ENCODE measurements around the gene IAH1.

The IAH1 gene

DNA sequence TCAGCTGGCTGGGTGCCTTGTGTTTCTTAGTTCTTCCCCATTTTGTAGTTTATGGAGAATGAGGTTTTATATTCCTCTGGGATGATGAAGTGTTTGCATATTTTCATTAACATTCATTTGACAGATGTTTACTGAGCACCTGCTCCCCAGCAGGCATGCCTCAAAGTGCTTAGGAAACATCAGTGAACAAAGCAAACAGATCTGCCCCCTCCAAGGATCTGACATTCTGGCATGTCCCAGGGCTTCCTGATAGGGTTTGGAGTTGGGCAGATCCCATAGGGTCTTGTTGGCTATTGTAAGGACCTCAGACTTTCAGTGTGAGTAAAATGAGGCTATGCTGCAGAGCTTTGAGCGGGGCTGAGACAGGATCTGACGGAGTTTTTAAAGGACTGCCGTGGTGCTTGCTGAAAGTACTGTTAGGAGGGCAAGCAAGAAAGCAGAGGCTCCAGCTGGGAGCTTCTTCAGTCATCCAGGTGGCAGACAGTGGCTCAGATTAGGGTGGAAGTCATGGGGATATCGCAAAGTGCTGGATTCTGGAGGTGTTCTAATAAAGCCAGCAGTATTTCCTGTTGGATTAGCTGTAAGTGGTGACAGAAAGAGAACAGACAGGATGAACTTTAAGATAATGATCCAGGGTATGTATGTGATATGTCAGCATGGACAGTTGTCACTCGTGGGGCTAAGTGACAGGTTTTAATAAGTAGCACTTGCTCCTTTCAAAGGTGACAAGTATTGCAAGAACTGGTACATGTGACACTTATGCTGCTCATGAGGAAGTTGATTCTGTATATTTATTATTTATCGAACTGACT is 11.3 kb upstream of the IAH1 start:
- H3K9me3 Mint-ChIP-seq: no peaks in the 10 kb centered on the region
- intact Hi-C loops (cut with micrococcal nuclease): no loop called here
- H3K4me1 Mint-ChIP-seq (ENCODE audit: low read depth): peaks cover 12% of the 10 kb centered on the region
- H3K27ac Mint-ChIP-seq: peak overlapping the region; percentile 40
- peaks cover 79% of the 10 kb centered on the region for H3K36me3 Mint-ChIP-seq (ENCODE audit: low read depth)
- H3K4me3 Mint-ChIP-seq: no peak overlapping the region
- H3K27me3 Mint-ChIP-seq: no peaks in the 10 kb centered on the region

DNA sequence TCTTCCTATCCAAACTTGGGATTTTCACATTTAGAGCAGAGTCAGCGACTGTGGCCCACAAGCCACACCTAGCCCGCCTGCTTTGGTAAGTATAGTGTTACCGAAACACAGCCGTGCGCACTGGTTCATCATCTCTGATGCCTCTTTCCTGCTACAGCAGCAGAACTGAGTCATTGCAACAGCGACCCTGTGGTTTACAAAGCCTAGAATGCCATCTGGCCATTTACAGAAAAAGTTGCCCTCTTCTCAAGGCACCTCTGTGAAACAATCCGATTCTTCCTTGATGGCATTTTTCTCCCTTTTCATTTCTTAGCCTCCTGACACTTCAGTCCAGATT is 10.7 kb upstream of the IAH1 start:
- H3K27me3 Mint-ChIP-seq: no peaks in the 10 kb centered on the region
- no peak overlapping the region for H3K4me3 Mint-ChIP-seq
- H3K9me3 Mint-ChIP-seq: no peaks in the 10 kb centered on the region
- H3K4me1 Mint-ChIP-seq (ENCODE audit: low read depth): peaks cover 12% of the 10 kb centered on the region
- H3K27ac Mint-ChIP-seq: peak overlapping the region; percentile 40
- H3K36me3 Mint-ChIP-seq (ENCODE audit: low read depth): peaks cover 80% of the 10 kb centered on the region
- intact Hi-C loops (cut with micrococcal nuclease): no loop called here

DNA sequence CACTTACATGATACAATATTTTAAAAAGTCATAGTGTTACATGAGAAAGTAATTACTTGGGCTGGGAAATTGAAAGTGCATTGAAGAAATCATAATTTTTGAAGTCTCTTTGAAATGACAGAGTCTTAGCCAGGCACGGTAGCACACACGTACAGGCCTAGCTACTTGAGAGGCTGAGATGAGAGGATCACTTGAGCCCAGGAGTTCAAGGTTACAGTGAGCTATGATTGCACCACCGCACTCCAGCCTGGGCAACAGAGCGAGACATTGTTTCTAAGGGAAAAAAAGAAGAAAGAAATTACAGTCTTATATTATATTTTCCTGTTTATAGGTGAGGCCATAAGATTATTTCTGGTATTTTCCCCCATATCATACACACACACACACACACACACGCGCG is 9.2 kb upstream of the IAH1 start:
- H3K27me3 Mint-ChIP-seq: no peaks in the 10 kb centered on the region
- H3K27ac Mint-ChIP-seq: no peak overlapping the region
- no peaks in the 10 kb centered on the region for H3K9me3 Mint-ChIP-seq
- H3K4me1 Mint-ChIP-seq (ENCODE audit: low read depth): peaks cover 12% of the 10 kb centered on the region
- no peak overlapping the region for H3K4me3 Mint-ChIP-seq
- H3K36me3 Mint-ChIP-seq (ENCODE audit: low read depth): peaks cover 80% of the 10 kb centered on the region
- intact Hi-C loops (cut with micrococcal nuclease): no loop called here

DNA sequence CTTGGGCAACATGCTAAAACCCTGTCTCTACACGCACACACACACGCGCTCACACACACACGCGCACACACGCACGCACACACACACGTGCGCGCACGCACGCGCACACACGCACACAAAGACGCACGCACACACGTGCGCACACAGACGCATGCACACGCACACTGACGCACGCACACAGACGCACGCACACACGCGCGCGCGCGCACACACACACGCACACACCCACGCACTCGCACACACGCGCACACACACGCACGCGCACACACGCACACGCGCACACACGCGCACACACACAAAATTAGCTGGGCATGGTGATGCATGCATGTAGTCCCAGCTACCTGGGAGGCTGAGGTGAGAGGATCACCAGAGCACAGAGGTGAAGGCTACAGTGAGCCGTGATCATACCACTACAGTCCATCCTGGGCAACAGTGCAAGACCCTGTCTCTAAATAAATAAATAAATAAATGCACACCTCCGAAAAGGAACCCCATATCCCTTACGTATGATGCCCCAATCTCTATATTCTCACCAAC is 8.1 kb upstream of the IAH1 start:
- Mint-ChIP-seq H3K9me3 (no peaks in the 10 kb centered on the region), H3K4me3 (no peak overlapping the region), H3K4me1 (ENCODE audit: low read depth) (peaks cover 12% of the 10 kb centered on the region), H3K27me3 (no peaks in the 10 kb centered on the region), H3K36me3 (ENCODE audit: low read depth) (peaks cover 80% of the 10 kb centered on the region), H3K27ac (no peak overlapping the region)
- intact Hi-C loops (cut with micrococcal nuclease): no loop called here

DNA sequence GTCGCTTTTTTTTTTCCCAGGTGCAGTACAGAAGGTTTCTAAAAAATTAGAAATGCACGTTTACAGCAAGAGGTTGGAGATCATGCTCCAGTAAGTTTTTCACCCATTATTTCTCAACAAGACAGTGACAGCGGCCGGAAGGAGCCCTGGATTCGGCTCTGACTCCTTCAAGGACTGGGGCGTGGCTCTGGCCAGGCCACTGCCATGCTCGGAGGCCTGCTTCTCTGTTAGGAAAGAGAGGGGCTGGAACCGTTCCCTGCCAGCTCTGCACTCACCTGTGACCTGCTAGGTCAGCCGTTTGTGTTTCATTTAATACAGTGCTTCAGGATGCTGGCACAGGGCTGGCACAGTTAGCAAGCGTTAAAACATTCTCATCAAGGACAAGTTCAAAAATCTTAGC is 6.7 kb upstream of the IAH1 start:
- intact Hi-C loops (cut with micrococcal nuclease): no loop called here
- Mint-ChIP-seq H3K9me3 (no peaks in the 10 kb centered on the region), H3K27me3 (no peaks in the 10 kb centered on the region), H3K27ac (no peak overlapping the region), H3K4me1 (ENCODE audit: low read depth) (peaks cover 12% of the 10 kb centered on the region), H3K36me3 (ENCODE audit: low read depth) (peaks cover 81% of the 10 kb centered on the region), H3K4me3 (no peak overlapping the region)

DNA sequence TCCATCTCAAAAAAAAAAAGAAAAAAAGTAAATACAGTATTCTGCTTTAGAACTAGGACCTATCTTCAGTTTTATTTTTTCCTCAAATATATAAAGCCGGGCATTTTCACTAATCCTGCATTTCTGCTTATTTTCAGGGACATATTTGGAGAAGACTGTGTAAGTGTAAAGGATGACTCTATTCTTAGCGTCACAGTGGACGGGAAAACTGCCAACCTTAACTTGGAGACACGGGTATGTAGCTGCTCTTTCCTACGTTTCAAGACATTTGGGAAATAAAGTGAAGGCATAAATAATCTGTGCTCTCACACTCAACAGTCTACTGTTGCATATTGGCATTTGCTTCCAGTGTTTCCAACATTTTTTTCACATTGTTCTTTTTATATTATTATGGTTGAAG is 3.1 kb upstream of the IAH1 start:
- intact Hi-C loops (cut with micrococcal nuclease): no loop called here
- Mint-ChIP-seq H3K27ac (no peak overlapping the region), H3K9me3 (no peaks in the 10 kb centered on the region), H3K4me1 (ENCODE audit: low read depth) (peaks cover 21% of the 10 kb centered on the region), H3K27me3 (no peaks in the 10 kb centered on the region), H3K4me3 (no peak overlapping the region), H3K36me3 (ENCODE audit: low read depth) (peaks cover 73% of the 10 kb centered on the region)

DNA sequence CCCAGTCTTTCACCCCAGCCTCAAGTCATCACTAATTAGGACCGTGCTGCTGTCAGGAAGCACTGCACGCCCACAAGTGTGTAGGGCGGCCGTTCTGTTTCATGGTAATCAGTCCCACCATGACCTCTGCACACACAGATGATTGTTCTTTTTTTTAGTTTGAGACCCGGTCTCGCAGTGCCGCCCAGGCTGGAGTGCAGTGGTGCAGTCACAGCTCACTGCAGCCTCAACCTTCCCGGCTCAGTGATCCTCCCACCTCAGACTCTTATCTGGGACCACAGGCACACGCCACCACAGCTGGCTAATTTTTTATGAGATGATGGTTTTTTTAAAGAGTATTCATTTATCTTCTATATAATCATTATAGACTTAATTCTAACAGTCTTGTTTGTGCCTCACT is 1.8 kb upstream of the IAH1 start:
- no peak overlapping the region for H3K4me3 Mint-ChIP-seq
- H3K36me3 Mint-ChIP-seq (ENCODE audit: low read depth): peaks cover 75% of the 10 kb centered on the region
- intact Hi-C loops (cut with micrococcal nuclease): no loop called here
- no peak overlapping the region for H3K27ac Mint-ChIP-seq
- H3K9me3 Mint-ChIP-seq: no peaks in the 10 kb centered on the region
- H3K27me3 Mint-ChIP-seq: no peaks in the 10 kb centered on the region
- H3K4me1 Mint-ChIP-seq (ENCODE audit: low read depth): peaks cover 33% of the 10 kb centered on the region

DNA sequence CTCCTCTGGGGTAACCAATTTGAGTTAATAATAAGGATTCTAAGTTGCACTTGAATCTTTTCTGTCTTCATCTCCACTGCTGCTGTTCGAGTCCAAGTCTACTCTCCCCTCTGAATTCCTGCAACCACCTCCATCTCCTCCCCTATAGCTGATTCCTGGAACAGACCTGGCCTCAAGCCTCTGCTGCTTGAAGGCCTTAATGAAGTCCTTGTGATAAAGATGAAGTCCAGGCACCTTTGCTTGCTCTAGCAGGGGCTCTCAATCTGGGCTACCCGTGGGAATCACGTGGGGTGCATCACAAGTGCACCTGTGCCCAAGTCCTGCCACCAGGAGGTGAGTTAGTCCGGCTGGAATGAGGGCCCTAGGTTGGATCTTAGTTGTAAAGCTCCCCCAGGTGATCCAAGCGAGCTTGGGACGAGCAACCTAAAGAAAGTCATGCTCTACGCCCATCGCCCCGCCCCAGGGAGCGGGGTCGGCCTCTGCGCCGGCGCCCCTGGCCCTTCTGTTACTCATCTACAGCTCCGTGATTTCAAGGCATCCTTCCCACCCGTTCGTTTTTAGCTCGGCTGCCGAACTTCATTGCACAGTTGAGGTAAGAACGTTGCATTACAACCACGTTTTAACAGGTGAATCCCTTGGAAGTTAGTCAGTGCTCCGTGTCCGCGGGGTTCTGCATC is 905 bp upstream of the IAH1 start:
- H3K27ac Mint-ChIP-seq: peak overlapping the region; percentile 91
- H3K27me3 Mint-ChIP-seq: no peaks in the 10 kb centered on the region
- H3K4me3 Mint-ChIP-seq: peak overlapping the region; percentile 82
- peaks cover 33% of the 10 kb centered on the region for H3K4me1 Mint-ChIP-seq (ENCODE audit: low read depth)
- peaks cover 69% of the 10 kb centered on the region for H3K36me3 Mint-ChIP-seq (ENCODE audit: low read depth)
- H3K9me3 Mint-ChIP-seq: no peaks in the 10 kb centered on the region
- intact Hi-C loops (cut with micrococcal nuclease): no loop called here

DNA sequence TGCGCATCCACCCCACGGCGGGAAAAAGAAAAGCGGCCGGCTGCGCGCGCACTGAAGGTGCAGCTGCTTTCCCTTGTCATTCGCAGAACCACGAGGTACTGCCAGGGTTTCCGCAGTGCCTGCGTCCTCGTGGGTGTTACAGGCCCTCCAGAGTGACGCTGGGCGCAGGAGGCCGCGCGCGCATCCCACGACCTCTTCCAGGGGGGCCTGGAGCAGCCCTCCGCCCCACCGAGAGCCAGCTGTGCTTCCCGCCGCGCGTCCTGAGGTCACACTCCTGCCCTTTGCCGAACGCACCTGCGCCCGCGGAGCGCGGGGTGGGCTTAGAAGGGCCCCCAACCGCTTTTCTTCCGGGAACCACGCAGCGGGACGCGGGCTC is 378 bp upstream of the IAH1 start:
- Mint-ChIP-seq H3K36me3 (ENCODE audit: low read depth) (peaks cover 69% of the 10 kb centered on the region), H3K27me3 (no peaks in the 10 kb centered on the region), H3K4me1 (ENCODE audit: low read depth) (peaks cover 33% of the 10 kb centered on the region), H3K27ac (peak overlapping the region; percentile 91), H3K4me3 (peak overlapping the region; percentile 82), H3K9me3 (no peaks in the 10 kb centered on the region)
- intact Hi-C loops (cut with micrococcal nuclease): loop anchor here (2.0 kb wide), 1 partner anchor 51 kb away; the partner anchor contains the start of genes CPSF3 and ITGB1BP1

DNA sequence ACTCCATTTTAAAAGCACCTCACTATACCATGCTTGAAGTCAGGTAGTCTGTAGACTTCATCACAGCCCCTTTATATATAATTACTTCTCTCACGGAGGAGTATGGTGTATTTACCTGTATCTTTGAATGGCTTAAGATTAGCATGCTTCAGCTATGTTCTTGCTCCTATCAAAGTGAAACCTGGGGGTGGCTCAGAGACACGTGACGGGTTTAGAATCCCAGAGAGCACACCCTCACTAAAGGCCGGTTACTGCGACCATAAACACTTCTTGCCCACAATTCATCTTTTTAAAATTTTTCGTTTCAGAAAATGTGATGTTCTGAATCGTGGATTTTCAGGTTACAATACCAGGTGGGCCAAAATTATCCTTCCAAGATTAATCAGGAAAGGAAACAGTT is 3.6 kb downstream of the IAH1 start:
- Mint-ChIP-seq H3K4me1 (ENCODE audit: low read depth) (peaks cover 41% of the 10 kb centered on the region), H3K27me3 (no peaks in the 10 kb centered on the region), H3K36me3 (ENCODE audit: low read depth) (peaks cover 73% of the 10 kb centered on the region), H3K9me3 (no peaks in the 10 kb centered on the region), H3K27ac (no peak overlapping the region), H3K4me3 (no peak overlapping the region)
- intact Hi-C loops (cut with micrococcal nuclease): loop anchor here (5.0 kb wide), 1 partner anchor 149 kb away; no protein-coding TSS in a partner anchor

DNA sequence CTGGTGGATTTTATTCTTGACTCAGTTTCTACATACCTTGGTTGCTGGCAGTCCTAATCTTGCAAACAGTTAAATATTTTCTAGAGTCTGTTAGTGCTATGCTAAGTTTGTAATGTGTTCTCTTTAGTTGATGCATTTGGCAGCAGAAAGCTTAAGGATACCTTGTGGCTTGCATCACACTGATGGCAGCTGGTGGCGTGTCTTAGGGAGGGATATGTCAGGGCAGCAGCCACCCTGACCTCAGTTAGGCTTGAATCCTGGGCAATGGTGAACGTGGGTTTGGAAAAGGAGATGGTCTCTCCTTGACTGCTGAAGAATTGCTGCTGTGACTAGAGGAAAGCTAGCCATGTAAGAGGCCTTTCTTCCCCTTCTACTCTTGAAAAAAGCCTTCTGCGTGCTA is 4.2 kb downstream of the IAH1 start:
- no peaks in the 10 kb centered on the region for H3K27me3 Mint-ChIP-seq
- H3K4me1 Mint-ChIP-seq (ENCODE audit: low read depth): peaks cover 36% of the 10 kb centered on the region
- intact Hi-C loops (cut with micrococcal nuclease): loop anchor here (5.0 kb wide), 1 partner anchor 149 kb away; no protein-coding TSS in a partner anchor
- H3K9me3 Mint-ChIP-seq: no peaks in the 10 kb centered on the region
- H3K4me3 Mint-ChIP-seq: no peak overlapping the region
- H3K36me3 Mint-ChIP-seq (ENCODE audit: low read depth): peaks cover 72% of the 10 kb centered on the region
- H3K27ac Mint-ChIP-seq: no peak overlapping the region

DNA sequence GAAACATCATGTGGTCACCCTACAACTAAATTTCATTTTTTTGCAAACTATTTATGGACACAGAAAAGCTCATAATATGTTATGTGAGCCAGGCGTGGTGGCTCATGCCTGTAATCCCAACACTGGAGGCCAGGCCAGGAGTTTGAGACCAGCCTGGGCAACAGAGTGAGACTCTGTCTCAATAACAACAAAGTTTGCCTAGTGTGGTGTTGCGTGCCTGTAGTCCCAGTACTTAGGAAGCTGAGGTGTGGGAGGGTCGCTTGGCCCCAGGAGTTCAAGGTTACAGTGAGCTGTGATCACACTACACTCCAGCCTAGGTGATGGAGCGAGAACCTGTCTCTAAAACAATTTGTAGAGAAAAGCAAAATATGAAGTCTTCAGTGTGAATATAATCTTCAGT is 5.8 kb downstream of the IAH1 start:
- Mint-ChIP-seq H3K4me1 (ENCODE audit: low read depth) (peaks cover 28% of the 10 kb centered on the region), H3K4me3 (no peak overlapping the region), H3K27ac (no peak overlapping the region), H3K27me3 (no peaks in the 10 kb centered on the region), H3K36me3 (ENCODE audit: low read depth) (peaks cover 87% of the 10 kb centered on the region), H3K9me3 (no peaks in the 10 kb centered on the region)
- intact Hi-C loops (cut with micrococcal nuclease): no loop called here

DNA sequence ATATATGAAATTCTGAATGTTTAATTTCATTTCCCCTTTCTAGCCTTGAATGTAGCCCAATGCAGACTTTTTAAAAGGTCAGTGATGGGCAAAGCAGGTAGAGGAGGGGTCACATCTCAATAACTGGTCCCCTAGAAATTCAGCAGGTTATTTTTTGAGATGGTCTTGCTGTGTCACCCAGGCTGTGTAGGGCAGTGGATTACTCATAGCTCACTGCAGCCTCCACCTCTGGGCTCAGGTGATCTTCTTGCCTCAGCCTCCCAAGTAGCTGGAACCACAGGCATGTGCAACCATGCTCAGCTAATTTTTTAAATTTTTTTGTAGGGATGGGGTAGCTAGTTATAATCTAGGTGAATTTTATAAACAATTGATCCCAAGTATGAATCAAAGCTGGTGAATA is 8.8 kb downstream of the IAH1 start:
- H3K27ac Mint-ChIP-seq: no peak overlapping the region
- H3K36me3 Mint-ChIP-seq (ENCODE audit: low read depth): peaks cover 98% of the 10 kb centered on the region
- peaks cover 8% of the 10 kb centered on the region for H3K4me1 Mint-ChIP-seq (ENCODE audit: low read depth)
- intact Hi-C loops (cut with micrococcal nuclease): no loop called here
- H3K9me3 Mint-ChIP-seq: no peaks in the 10 kb centered on the region
- H3K27me3 Mint-ChIP-seq: no peaks in the 10 kb centered on the region
- H3K4me3 Mint-ChIP-seq: no peak overlapping the region

DNA sequence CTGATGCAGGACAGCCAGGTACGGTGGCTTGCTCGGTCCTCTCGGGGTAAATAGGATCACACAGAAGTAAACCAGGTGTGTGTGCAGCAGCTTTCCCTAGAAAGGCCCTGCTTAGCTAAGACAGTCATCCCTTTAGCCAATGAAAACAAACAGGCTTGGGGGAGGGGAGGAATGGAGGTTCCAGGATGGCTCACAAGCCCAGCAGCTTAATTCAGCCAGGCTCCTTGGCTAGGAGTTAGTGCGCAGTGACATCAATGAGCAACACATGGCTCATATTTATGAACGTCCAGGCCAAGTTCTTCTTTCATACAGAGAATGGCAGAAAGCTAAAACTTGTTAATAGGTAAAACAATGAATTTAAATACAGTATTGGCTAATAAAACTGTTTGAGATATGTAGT is 10.2 kb downstream of the IAH1 start:
- Mint-ChIP-seq H3K36me3 (ENCODE audit: low read depth) (peaks cover 99% of the 10 kb centered on the region), H3K4me3 (no peak overlapping the region), H3K4me1 (ENCODE audit: low read depth) (peaks cover 8% of the 10 kb centered on the region), H3K27me3 (no peaks in the 10 kb centered on the region), H3K9me3 (no peaks in the 10 kb centered on the region), H3K27ac (no peak overlapping the region)
- intact Hi-C loops (cut with micrococcal nuclease): no loop called here
